ENCODE measurements around the gene CASK.

The CASK gene, protein sequence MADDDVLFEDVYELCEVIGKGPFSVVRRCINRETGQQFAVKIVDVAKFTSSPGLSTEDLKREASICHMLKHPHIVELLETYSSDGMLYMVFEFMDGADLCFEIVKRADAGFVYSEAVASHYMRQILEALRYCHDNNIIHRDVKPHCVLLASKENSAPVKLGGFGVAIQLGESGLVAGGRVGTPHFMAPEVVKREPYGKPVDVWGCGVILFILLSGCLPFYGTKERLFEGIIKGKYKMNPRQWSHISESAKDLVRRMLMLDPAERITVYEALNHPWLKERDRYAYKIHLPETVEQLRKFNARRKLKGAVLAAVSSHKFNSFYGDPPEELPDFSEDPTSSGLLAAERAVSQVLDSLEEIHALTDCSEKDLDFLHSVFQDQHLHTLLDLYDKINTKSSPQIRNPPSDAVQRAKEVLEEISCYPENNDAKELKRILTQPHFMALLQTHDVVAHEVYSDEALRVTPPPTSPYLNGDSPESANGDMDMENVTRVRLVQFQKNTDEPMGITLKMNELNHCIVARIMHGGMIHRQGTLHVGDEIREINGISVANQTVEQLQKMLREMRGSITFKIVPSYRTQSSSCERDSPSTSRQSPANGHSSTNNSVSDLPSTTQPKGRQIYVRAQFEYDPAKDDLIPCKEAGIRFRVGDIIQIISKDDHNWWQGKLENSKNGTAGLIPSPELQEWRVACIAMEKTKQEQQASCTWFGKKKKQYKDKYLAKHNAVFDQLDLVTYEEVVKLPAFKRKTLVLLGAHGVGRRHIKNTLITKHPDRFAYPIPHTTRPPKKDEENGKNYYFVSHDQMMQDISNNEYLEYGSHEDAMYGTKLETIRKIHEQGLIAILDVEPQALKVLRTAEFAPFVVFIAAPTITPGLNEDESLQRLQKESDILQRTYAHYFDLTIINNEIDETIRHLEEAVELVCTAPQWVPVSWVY

GRCh38 chrX:41923211-41923977, at the start of gene CASK:
TSS of gene CASK (minus strand) at chrX:41923554. CDS start at chrX:41922988, 566 bp downstream.
- DNase-seq: peak; percentile 87

GRCh38 chrX:41971346-41971745, 48.0 kb upstream of the CASK start:
- DNase-seq: no peak

- no peak for DNase-seq
Observed at GRCh38 chrX:41970419-41970818, 47.1 kb upstream of the CASK start.

- no peak for DNase-seq
Observed at GRCh38 chrX:41963348-41963747, 40.0 kb upstream of the CASK start.

DNA sequence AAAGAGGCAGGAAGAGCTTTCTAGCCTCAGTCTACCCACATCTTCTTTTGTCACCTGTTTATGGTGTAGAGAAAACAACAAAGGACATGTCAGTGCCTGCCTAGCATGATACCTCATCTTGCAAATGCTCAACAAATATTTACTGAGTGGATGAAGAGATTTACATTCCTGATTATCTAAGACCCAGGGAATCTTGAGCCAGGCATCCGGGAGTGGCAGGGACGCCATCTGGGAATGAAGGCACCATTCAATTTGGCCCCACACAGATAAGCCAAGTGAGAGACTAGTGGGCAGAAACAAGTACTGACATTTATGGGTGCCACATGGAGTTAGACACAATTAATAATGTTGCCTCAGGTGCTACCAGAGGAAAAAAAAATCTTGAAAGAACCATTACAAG, 36.8 kb upstream of the CASK start:
- DNase-seq: no peak

DNA sequence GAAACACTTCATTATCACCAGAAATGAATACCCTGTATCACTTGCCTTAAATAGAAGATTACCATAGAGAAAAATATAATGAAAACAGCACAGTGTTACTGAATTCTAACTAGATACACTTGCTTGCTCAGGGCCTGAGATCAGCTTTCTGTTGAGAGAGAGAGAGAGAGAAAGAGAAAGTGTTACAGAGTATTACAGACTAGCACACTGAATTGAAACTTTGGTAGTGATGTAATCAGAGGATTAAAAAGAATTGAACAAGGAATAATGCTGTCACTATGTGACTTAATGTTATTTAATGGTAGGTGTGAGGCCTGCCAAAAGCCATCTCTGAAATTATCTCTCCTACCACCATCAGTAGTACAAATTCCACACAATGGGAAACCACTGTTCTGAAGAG, 35.5 kb upstream of the CASK start:
- no peak for DNase-seq

GRCh38 chrX:41956027-41956426, 32.7 kb upstream of the CASK start:
- DNase-seq: no peak

DNA sequence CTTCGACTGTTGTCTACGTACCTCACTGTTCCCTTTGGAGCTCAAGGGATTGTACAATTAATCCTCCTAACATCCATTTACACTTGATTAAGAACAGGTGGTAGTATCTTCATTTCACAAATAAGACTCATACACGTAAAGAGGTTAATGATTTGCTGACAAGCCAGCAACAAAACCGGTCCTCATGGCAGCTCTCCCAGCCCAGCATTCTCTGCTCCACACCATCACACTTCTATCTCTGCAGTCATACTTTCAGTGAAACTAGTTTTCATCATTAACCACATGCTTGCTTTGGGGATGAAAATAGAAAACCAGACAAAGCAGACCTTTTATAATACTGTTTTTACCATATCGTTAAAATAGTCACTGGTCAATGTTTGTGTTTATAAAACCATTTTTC, 28.7 kb upstream of the CASK start:
- DNase-seq: no peak

DNA sequence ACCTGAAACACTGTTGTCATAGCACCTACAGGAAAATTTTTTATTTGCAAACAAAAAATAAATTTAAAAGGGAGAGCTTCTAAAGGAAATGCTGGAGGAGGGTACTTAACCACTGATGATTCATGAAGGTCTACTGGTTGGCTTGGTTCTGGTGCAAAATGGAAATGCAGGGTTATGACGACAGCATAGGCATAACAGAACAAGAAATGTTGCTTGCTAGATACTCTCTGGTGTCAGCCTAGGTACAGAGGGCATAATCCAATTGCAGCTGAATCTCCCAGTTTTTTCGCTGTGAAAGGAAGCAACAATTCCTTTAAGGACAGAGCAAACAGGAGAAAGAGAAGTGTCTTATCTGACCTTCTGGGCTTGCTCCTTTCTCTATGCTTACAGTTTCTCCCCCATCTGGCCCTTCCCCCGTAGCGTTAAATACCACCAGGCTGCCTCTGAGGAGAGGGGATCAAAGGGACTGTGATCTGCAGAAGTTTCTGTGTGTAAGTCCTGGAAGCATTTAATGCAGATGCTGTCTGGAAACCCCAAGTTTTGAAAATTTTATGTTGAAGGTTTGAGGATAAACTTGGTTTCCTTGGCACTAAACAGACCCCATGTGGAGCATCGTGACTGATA, 23.7 kb upstream of the CASK start:
- no peak for DNase-seq

GRCh38 chrX:41946235-41946634, 22.9 kb upstream of the CASK start:
- no peak for DNase-seq

DNA sequence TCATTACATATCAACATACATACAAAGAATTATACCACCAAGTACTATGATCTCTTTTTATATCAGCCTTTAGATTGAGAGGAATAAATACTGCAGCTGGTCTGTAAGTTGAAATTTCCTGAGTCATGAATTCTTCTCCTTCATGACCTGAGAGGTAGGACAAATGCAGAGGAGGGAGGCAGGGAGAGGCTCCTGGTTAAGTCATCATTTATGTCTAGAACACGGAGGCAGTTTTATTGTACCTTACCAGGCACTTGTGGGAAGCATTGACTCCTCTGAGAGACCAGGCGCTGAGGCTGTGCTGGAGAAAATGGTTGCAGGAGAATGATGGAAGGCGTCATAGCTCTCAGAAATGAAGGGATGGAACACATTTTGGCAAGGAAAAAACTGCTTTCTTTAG, 12.5 kb upstream of the CASK start:
- no peak for DNase-seq

GRCh38 chrX:41933546-41933945, 10.2 kb upstream of the CASK start:
- no peak for DNase-seq

DNA sequence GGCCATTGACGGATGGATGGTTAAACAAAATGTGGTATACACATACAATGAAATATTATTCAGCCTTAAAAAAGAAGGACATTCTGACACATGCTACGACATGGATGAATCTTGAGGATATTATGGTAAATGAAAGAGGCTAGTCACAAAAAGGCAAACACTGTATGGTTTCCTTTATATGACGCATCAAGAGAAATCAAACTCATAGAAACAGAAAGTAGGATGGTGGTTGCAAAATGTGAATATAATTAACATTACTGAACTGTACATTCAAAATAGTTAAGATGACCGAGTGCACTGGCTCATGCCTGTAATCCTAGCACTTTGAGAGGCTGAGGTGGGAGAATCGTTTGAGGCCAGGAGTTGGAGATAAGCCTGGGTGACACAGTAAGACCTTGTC, 9.5 kb upstream of the CASK start:
- DNase-seq: no peak

DNA sequence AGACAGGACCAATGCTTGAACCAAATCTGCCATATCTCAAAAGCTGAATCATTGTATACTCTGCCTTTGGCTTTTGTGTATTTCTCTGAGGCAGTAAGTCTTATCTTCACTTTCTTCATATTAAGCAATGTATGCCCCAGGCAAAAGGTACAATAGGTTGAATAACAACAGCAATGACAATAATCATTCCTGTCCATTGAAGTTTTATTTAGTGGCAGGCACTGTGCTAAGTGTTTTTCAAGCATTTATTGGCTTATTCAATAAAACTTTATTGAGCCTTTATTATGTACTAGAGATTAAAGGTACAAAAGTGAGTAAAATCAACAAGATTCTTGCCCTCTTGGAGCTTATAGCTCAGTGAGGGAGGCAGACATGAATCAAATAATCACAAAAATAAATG, 8.2 kb upstream of the CASK start:
- DNase-seq: no peak

DNA sequence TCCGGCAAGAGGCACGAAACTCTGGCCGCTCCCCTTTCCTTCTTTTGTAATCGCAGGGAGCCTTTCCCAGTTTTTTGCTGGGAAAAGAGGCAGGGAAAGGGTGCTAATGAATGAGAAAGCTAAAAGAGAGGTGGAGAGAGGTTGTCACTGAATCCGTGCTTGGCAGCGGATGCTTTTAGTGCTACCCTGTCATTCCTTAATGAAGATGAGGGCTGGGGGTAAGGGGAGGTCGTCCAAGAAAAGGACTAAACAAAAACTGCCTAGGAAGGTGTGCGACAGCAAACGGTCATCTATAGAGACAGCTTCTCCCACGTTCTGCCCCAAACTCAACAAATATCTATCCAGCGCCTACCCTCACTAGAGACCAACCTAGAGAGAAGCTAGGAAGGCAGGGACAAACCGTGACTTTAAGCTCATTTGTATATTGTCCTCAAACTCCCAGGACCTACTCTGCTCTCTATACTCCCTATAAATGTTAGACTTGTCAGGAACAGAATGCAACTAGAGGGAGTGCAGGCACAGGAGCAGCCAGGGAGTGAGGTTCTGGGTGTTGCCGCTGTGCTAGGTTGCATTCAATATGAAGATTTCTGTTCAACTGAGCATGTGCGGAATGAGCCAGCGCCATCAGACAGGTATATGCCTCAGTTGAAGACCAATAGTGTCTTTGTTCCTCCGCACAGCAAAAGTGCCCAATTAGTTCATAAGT, 777 bp upstream of the CASK start:
- peak; percentile 40 for DNase-seq

GRCh38 chrX:41922431-41923151, 763 bp downstream of the CASK start:
- peak; percentile 31 for DNase-seq

- peak; percentile 42 for DNase-seq
Observed at GRCh38 chrX:41921492-41922430, 1.6 kb downstream of the CASK start.

DNA sequence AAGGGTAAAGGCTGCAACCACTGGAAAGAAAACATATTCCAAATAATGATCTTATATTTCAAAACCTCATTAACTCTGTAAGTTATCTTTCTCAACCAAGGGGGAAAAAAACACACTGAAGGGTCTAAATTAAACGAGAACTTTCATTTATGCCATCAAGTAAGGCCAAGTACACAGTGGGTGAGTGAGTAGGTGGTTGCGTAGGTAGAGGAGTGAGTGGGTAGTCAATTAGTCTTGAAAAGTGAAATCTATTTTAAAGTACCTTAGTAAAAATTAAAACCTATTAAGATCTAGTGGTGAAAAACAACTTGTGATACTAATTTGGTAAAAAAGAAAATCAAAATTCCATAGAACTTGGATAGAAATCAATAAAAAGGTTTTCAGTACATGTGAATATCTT, 3.5 kb downstream of the CASK start:
- DNase-seq: no peak

GRCh38 chrX:41917517-41917916, 5.8 kb downstream of the CASK start:
- DNase-seq: no peak

DNA sequence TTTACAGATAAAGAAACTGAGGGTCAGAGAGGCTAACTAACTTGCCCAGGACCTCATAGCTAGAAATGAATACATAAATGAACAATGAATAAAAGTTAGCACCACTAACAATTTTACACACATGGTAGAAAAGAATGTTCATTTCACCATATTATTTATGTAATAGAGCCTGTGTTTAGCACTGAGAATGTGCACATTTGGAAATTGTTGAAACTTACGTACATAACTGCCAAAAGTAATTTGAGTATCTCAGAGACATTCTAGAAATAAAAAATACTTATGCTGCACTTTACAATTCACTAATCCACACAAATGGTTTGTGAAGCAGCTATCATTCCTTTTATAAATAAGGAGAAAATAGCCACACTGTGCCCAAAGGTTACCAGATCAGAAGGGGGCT, 9.9 kb downstream of the CASK start:
- no peak for DNase-seq
